Progenitor cell of endocrine pancreas (in vitro differentiated cells): ENCODE data around the gene GK2. TPM values are rescaled to one million over a fixed set of nuclear protein-coding genes. Genes with fewer than 3 reads are reported as not detected.

Experiments used
- DNase-seq: peaks from one replicate; pipeline ENCODE4 v3.0.0; 2021; ENCODE audit warnings: low spot score; ENCODE audit not compliant: unreplicated experiment
- H3K27ac Mint-ChIP-seq: 2 replicates; pipeline ENCODE4 v1.8.0; 2021; ENCODE audit warnings: mild to moderate bottlenecking, moderate library complexity, mixed read lengths
- H3K27me3 Mint-ChIP-seq: 2 replicates; pipeline ENCODE4 v1.8.0; 2021; ENCODE audit warnings: mixed read lengths
- H3K36me3 Mint-ChIP-seq: 2 replicates; pipeline ENCODE4 v1.8.0; 2022; ENCODE audit warnings: mixed read lengths; ENCODE audit not compliant: insufficient read depth
- H3K4me1 Mint-ChIP-seq: 2 replicates; pipeline ENCODE4 v1.8.0; 2021; ENCODE audit warnings: low read depth, mixed read lengths
- H3K4me3 Mint-ChIP-seq: 2 replicates; pipeline ENCODE4 v1.8.0; 2021; ENCODE audit warnings: low read depth, mild to moderate bottlenecking, moderate library complexity, mixed read lengths
- H3K9me3 Mint-ChIP-seq: 2 replicates; pipeline ENCODE4 v1.8.0; 2021; ENCODE audit warnings: low read depth, mixed read lengths
- CTCF ChIP-seq: fragments of 200-600 bp; sonication (generic); IDR thresholded peaks from one replicate; pipeline ENCODE4 v1.5.0; 2021; ENCODE audit warnings: antibody characterized with exemption, mild to moderate bottlenecking; ENCODE audit not compliant: unreplicated experiment
- total RNA-seq: library from RNA; stranded (reverse); gene quantifications from 2 replicates; pipeline ENCODE4 v1.2.1, GENCODE V29; 2021

Gene GK2
- total RNA-seq, 1 donor from 2014 or later: not detected

DNA sequence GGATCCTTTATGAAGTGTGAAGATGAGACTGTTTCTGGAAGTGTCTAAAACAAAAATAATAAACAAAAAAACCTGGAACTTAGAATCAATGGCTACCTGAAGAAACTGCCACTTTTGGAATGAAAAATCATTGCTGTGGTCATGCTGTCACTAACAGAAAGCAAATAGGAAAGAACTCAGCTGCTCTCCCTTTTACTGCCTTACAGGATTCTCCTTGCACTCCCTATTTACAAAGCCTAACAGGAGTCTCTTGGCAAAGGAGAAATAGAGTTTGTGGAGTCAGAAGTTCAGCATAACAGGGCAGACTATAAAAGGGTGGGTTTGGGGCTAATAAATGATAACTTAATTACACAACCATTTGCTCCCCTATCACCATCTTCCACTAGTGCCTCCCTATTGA, 19.0 kb upstream of the GK2 start:
- Mint-ChIP-seq H3K27ac (no peak overlapping the region), H3K27me3 (no peaks in the 10 kb centered on the region), H3K4me3 (no peak overlapping the region), H3K4me1 (no peaks in the 10 kb centered on the region), H3K9me3 (no peaks in the 10 kb centered on the region), H3K36me3 (no peaks in the 10 kb centered on the region)
- no peak for DNase-seq
- no peak for TF ChIP-seq CTCF

- TF ChIP-seq CTCF: no peak
- Mint-ChIP-seq H3K4me3 (no peak overlapping the region), H3K9me3 (no peaks in the 10 kb centered on the region), H3K27ac (no peak overlapping the region), H3K4me1 (no peaks in the 10 kb centered on the region), H3K36me3 (no peaks in the 10 kb centered on the region), H3K27me3 (no peaks in the 10 kb centered on the region)
- DNase-seq: no peak
These were observed 17.6 kb upstream of the GK2 start for GRCh38 chr4:79425586-79425985.

DNA sequence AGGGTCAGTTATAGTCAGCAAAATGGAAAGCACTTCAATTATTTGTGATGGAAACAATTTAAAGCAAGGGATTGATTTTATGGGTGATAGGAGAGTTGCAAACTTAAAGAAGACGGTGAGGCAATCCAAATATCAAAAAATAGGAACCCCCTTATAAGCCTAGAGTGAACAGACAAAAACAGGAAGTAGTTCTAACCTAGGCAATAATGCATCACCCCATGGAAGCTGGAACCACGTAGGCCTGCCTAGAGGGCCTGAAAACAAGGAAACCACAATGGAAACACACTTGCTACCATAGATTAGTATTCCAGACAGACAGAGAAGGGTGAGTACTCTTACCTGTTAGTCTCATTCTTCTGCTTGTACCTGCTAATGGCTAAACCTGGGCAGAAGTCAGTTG, 13.5 kb upstream of the GK2 start:
- peaks cover 6% of the 10 kb centered on the region for H3K9me3 Mint-ChIP-seq
- no peak overlapping the region for H3K4me3 Mint-ChIP-seq
- H3K36me3 Mint-ChIP-seq: no peaks in the 10 kb centered on the region
- no peaks in the 10 kb centered on the region for H3K4me1 Mint-ChIP-seq
- no peaks in the 10 kb centered on the region for H3K27me3 Mint-ChIP-seq
- no peak overlapping the region for H3K27ac Mint-ChIP-seq
- TF ChIP-seq CTCF: no peak
- DNase-seq: no peak

- Mint-ChIP-seq H3K9me3 (peaks cover 9% of the 10 kb centered on the region), H3K4me1 (peaks cover 1% of the 10 kb centered on the region), H3K27me3 (no peaks in the 10 kb centered on the region), H3K27ac (no peak overlapping the region), H3K4me3 (no peak overlapping the region), H3K36me3 (no peaks in the 10 kb centered on the region)
- no peak for TF ChIP-seq CTCF
- DNase-seq: no peak
These were observed 5.9 kb upstream of the GK2 start for GRCh38 chr4:79413886-79414285.

DNA sequence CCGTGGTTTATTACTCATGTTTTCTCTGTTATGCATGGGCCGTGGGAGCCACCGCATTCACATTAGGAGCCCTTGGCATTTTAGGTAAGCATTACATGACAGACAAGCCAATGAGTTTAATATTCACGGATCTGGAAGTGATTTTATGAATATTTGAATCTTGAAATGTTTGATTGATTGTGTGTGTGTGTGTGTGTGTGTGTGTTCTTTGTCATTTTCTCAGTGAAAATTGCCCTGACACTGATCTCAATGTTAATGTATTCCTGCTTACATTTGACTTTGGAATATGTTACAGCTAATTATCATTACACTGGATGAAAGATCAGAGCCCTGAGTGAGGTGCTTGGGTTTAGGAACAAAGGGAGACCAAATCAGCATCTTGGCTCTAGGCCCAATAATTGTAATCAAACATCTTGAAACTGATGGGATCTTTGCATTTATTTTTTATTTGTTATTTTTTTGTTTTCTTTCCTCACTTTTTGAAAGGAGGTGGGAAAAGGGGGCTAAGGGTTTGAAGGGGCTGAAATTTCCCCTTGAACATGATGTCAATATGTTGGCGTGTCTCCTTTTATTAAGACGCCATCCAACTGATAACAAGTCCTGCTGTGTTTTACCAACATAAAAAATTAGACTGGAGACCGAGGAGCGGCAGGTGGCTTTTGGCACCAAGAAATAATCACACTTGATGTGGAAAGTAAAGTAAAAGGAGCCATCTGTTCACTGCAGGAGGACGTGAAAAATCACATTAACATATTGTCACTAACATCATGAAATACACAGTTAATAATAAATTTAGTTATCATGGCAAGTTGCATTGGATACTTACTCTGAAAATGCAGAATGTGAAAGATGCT, 5.2 kb upstream of the GK2 start:
- Mint-ChIP-seq H3K27ac (no peak overlapping the region), H3K4me1 (peaks cover 1% of the 10 kb centered on the region), H3K36me3 (no peaks in the 10 kb centered on the region), H3K27me3 (no peaks in the 10 kb centered on the region), H3K9me3 (peaks cover 12% of the 10 kb centered on the region), H3K4me3 (no peak overlapping the region)
- no peak for DNase-seq
- no peak for TF ChIP-seq CTCF
